AG10803 (cell line): Measurements from ENCODE around the gene SNX17.

ENCODE experiments used
- DNase-seq: peaks from one replicate; pipeline ENCODE4 v3.0.0; 2010; ENCODE audit warnings: low read depth
- H3K4me3 ChIP-seq: 2 replicates; pipeline ENCODE4 v1.5.1; 2011; ENCODE audit warnings: mild to moderate bottlenecking, low read length, control low read depth
- TF ChIP-seq, protein P1 (sequence below): conservative IDR thresholded peaks from 2 replicates; pipeline ENCODE4 v1.5.1; 2011; ENCODE audit warnings: mild to moderate bottlenecking, low read length, control low read depth, inconsistent platforms

The SNX17 gene

GRCh38 chr2:27381577-27382181 lies 11.3 kb downstream of the SNX17 start:
- DNase-seq = no peak
- TF ChIP-seq, protein P1, sequence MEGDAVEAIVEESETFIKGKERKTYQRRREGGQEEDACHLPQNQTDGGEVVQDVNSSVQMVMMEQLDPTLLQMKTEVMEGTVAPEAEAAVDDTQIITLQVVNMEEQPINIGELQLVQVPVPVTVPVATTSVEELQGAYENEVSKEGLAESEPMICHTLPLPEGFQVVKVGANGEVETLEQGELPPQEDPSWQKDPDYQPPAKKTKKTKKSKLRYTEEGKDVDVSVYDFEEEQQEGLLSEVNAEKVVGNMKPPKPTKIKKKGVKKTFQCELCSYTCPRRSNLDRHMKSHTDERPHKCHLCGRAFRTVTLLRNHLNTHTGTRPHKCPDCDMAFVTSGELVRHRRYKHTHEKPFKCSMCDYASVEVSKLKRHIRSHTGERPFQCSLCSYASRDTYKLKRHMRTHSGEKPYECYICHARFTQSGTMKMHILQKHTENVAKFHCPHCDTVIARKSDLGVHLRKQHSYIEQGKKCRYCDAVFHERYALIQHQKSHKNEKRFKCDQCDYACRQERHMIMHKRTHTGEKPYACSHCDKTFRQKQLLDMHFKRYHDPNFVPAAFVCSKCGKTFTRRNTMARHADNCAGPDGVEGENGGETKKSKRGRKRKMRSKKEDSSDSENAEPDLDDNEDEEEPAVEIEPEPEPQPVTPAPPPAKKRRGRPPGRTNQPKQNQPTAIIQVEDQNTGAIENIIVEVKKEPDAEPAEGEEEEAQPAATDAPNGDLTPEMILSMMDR = no peak
- H3K4me3 ChIP-seq = no peak overlapping the region

GRCh38 chr2:27390822-27391679 lies 20.6 kb downstream of the SNX17 start:
- no peak overlapping the region for H3K4me3 ChIP-seq
- TF ChIP-seq, protein P1 = no peak
- DNase-seq = no peak

- DNase-seq = no peak
- H3K4me3 ChIP-seq = no peak overlapping the region
- TF ChIP-seq, protein P1 = no peak
Measured at GRCh38 chr2:27393225-27393624, 22.8 kb downstream of the SNX17 start.

GRCh38 chr2:27398962-27399361 lies 28.5 kb downstream of the SNX17 start:
- TF ChIP-seq, protein P1 = no peak
- H3K4me3 ChIP-seq = no peak overlapping the region
- no peak for DNase-seq

DNA sequence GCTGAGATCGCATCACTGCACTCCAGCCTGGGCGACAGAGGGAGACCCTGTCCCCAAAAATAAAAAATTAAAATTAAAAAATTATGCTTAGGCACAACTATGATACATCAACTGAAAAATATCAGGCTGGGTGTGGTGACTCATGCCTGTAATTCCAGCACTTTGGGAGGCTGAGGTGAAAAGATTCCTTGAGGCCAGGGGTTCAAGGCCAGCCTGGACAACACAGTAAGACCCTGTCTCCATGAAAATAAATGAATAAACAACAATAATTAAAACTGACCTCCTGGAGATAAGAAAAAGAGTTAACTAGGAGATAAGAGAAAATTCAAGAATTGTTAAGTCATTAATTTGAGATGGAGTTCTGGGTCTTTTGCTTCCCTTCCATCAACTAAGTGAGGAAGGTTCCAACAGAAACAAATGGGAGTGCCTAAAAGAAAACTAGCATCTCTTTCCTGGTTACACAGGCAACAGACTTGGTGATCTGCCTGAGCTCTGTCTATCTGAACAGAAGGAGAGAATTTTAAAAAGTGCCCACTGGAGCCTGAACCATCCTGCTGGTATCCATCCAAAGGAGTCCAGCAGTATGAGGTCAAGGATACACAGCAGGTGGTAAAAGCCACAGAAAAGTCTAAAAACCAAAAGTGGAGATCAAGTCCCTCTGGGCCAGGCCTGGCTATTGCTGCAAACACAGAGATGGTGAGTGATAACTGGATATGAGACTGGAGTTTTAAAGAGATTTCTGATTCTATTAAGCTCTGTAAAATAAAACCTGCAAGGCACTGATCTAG lies 30.1 kb downstream of the SNX17 start:
- no peak for DNase-seq
- H3K4me3 ChIP-seq = no peak overlapping the region
- TF ChIP-seq, protein P1 = no peak

- peak overlapping the region; percentile 88 for H3K4me3 ChIP-seq
- TF ChIP-seq, protein P1 = peak; percentile 69
- DNase-seq = peak; percentile 40
Measured at GRCh38 chr2:27407798-27408491, 37.5 kb downstream of the SNX17 start.
